Measurements from ENCODE around the gene DYRK1B.

The DYRK1B gene

GRCh38 chr19:39852882-39853281 is 18.9 kb upstream of the DYRK1B start:
- DNase-seq, result no peak

- no peak for DNase-seq
Measured at GRCh38 chr19:39850892-39851291, 16.9 kb upstream of the DYRK1B start.

GRCh38 chr19:39848392-39848791 is 14.4 kb upstream of the DYRK1B start:
- DNase-seq, result no peak

GRCh38 chr19:39847525-39847924 is 13.6 kb upstream of the DYRK1B start:
- DNase-seq, result no peak

GRCh38 chr19:39846678-39847486 is 12.9 kb upstream of the DYRK1B start:
- DNase-seq, result no peak

- peak; percentile 97 for DNase-seq
Measured at GRCh38 chr19:39845933-39846677, 12.1 kb upstream of the DYRK1B start, which contains the start of gene FBL. Gene FBL (minus strand): TSS chr19:39846379. CDS start chr19:39846300, 79 bp downstream.

GRCh38 chr19:39845584-39845932 is 11.6 kb upstream of the DYRK1B start:
- DNase-seq, result no peak

- no peak for DNase-seq
Measured at GRCh38 chr19:39845172-39845571, 11.2 kb upstream of the DYRK1B start.

- no peak for DNase-seq
Measured at GRCh38 chr19:39843919-39844793, 10.2 kb upstream of the DYRK1B start.

GRCh38 chr19:39842693-39843435 is 8.9 kb upstream of the DYRK1B start:
- DNase-seq, result no peak

- DNase-seq, result no peak
Measured at GRCh38 chr19:39841041-39841440, 7.1 kb upstream of the DYRK1B start.

GRCh38 chr19:39840492-39840891 is 6.5 kb upstream of the DYRK1B start:
- DNase-seq, result no peak

GRCh38 chr19:39839678-39840327 is 5.8 kb upstream of the DYRK1B start:
- DNase-seq, result no peak

GRCh38 chr19:39838569-39838968 is 4.6 kb upstream of the DYRK1B start:
- no peak for DNase-seq

- no peak for DNase-seq
Measured at GRCh38 chr19:39837978-39838377, 4.0 kb upstream of the DYRK1B start.

- no peak for DNase-seq
Measured at GRCh38 chr19:39834287-39834841, 402 bp upstream of the DYRK1B start.

- DNase-seq, result no peak
Measured at GRCh38 chr19:39833160-39833463, 850 bp downstream of the DYRK1B start.

- no peak for DNase-seq
Measured at GRCh38 chr19:39832341-39833083, 1.4 kb downstream of the DYRK1B start.

GRCh38 chr19:39831679-39832078 is 2.3 kb downstream of the DYRK1B start:
- no peak for DNase-seq

GRCh38 chr19:39830847-39831246 is 3.1 kb downstream of the DYRK1B start:
- no peak for DNase-seq

- no peak for DNase-seq
Measured at GRCh38 chr19:39830406-39830805, 3.6 kb downstream of the DYRK1B start.
